ENCODE measurements around the gene METTL25B. TPM values are rescaled to one million over a fixed set of nuclear protein-coding genes. Genes with fewer than 3 reads are reported as not detected.

Gene METTL25B
- total and polyA plus RNA-seq, 8 donors = 16.8 to 64.9 (median 19.6) TPM

GRCh38 chr1:156725683-156726280 lies 2.5 kb upstream of the METTL25B start:
- intact Hi-C loops (cut with DNase I) = loop anchor here in 2 of 3 donors (5.0 kb wide), 1 partner anchor 33 kb away; no protein-coding TSS in a partner anchor
- DNase-seq (peak; percentile 81 to 94 (median 90)), ATAC-seq (peak; percentile 59 to 82 (median 77)), FAIRE-seq (no peak)
- Histone ChIP-seq H3K4me3 (peak overlapping the region in 2 of 4 donors; percentile 19 to 86), H3K4me1 (peaks cover 28 to 39% (median 34%) of the 10 kb centered on the region in 3 donors), H3K27ac (no peak overlapping the region), H3K27me3 (no peaks in the 10 kb centered on the region), H3K9me3 (no peaks in the 10 kb centered on the region), H3K36me3 (peaks cover 10 to 29% (median 11%) of the 10 kb centered on the region in 3 donors)
- TF ChIP-seq CTCF (IDR thresholded peaks at IDR 0.05) = peak; percentile 86 to 94 (median 91)
- 10 to 13% methylated on average over 18 of the region's 18 CpGs for WGBS, 2 donors

DNA sequence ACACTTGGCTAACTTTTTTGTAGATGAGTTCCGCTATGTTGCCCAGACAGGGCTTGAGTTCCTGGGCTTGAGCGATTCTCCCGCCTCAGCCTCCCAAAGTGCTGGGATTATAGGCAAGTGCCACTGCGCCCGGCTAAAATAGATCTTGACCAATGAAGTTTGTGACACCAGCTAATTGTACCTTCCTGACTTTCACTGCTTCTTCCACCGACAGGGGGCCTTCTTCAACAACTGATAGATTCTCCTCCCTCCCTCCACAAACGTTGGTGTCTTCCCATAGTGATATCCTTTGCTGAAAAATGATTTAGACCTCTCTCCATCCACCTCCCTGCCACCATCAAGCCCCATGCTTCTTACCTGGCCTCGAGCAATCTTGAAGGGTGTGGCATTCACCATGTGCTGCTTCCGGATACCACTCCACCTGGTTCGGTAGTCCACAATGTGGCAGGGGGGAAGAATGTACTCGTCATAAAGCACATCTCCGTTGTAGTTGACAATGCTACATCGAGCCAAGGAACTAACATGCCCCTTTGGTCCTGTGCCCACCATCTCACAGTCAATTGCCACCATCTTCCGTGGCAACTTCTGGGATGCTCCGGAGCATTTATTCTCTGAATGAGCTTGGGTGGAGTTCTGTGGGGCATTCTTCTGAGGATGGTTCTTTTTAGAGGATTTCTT lies 1.6 kb upstream of the METTL25B start:
- peaks cover 28 to 39% (median 34%) of the 10 kb centered on the region in 3 donors for H3K4me1 ChIP-seq
- peak overlapping the region in 2 of 4 donors; percentile 61 to 86 for H3K4me3 ChIP-seq
- no peaks in the 10 kb centered on the region for H3K9me3 ChIP-seq
- no peak overlapping the region for H3K27ac ChIP-seq
- DNase-seq (no peak), ATAC-seq (peak in 2 of 4 donors; percentile 14 to 33), FAIRE-seq (no peak)
- peak; percentile 17 to 23 (median 20) for TF ChIP-seq CTCF (IDR thresholded peaks at IDR 0.05)
- intact Hi-C loops (cut with DNase I) = loop anchor here in 2 of 3 donors (5.0 kb wide), 1 partner anchor 34 kb away; no protein-coding TSS in a partner anchor
- H3K27me3 ChIP-seq = no peaks in the 10 kb centered on the region
- peaks cover 10 to 26% (median 11%) of the 10 kb centered on the region in 3 donors for H3K36me3 ChIP-seq
- WGBS, 2 donors = 34 to 41% methylated on average over 15 of the region's 15 CpGs

GRCh38 chr1:156727492-156727891 lies 777 bp upstream of the METTL25B start:
- Histone ChIP-seq H3K9me3 (no peaks in the 10 kb centered on the region), H3K27ac (peak overlapping the region in 3 of 4 donors; percentile 91 to 98 (median 96)), H3K27me3 (no peaks in the 10 kb centered on the region), H3K4me3 (peak overlapping the region; percentile 61 to 86 (median 70)), H3K36me3 (peaks cover 10 to 21% (median 11%) of the 10 kb centered on the region in 3 donors), H3K4me1 (peaks cover 28 to 39% (median 34%) of the 10 kb centered on the region in 3 donors)
- ATAC-seq = no peak
- DNase-seq = no peak
- no peak for FAIRE-seq
- no peak for TF ChIP-seq CTCF (IDR thresholded peaks at IDR 0.05)
- 38 to 49% methylated on average over 7 of the region's 7 CpGs for WGBS, 2 donors
- intact Hi-C loops (cut with DNase I) = loop anchor here in 2 of 3 donors (5.0 kb wide), 1 partner anchor 35 kb away; no protein-coding TSS in a partner anchor

- H3K27ac ChIP-seq = peak within 1 kb of the TSS; percentile 91 to 98 (median 96)
- H3K27me3 ChIP-seq = no peaks in the 10 kb centered on the region
- WGBS, 2 donors = 1 to 2% methylated on average over 54 to 56 of the region's 57 CpGs
- DNase-seq (peak; percentile 87 to 97 (median 96)), FAIRE-seq (no peak), ATAC-seq (peak; percentile 90 to 94 (median 91))
- no peaks in the 10 kb centered on the region for H3K9me3 ChIP-seq
- peak within 1 kb of the TSS; percentile 61 to 86 (median 70) for H3K4me3 ChIP-seq
- H3K36me3 ChIP-seq = peaks cover under 1 to 7% (median under 1%) of the 10 kb centered on the region in 3 donors
- no peak for TF ChIP-seq CTCF (IDR thresholded peaks at IDR 0.05)
- intact Hi-C loops (cut with DNase I) = loop anchor here in 2 of 3 donors (5.0 kb wide), 1 partner anchor 37 kb away; no protein-coding TSS in a partner anchor
- peaks cover 28 to 39% (median 34%) of the 10 kb centered on the region in 3 donors for H3K4me1 ChIP-seq
Observed at GRCh38 chr1:156728599-156729462, 562 bp downstream of the METTL25B start, which contains the start of gene ISG20L2. Gene ISG20L2, minus strand, starts transcription at chr1:156728766. Its CDS starts 1,114 bp downstream, at chr1:156727652.

All from pancreas (tissue), 10 donors.